Lower lobe of right lung (tissue), 2 donors: ENCODE measurements around the gene RMI2. TPM values are rescaled to one million over a fixed set of nuclear protein-coding genes. Genes with fewer than 3 reads are reported as not detected.
"Not testable (repeated sequence)": the region's sequence is repeated elsewhere in the genome, so short reads cannot be mapped to it uniquely, and the experiment has no call there.

Experiments
- ATAC-seq, 2 donors: fragments of 200-7000 bp; cut with Tn5 transposase; one replicate each; pipeline ENCODE4 v1.9.1; 2020 to 2022; ENCODE audit warnings: mild to moderate bottlenecking in 2 of 2, moderate library complexity in 2 of 2
- DNase-seq: peaks from one replicate; pipeline ENCODE4 v3.0.0-alpha.2; 2020
- H3K27ac ChIP-seq: fragments of 200-600 bp; one replicate; pipeline ENCODE4 v1.8.0; 2022
- H3K27me3 ChIP-seq: fragments of 200-600 bp; one replicate; pipeline ENCODE4 v1.8.0; 2022; ENCODE audit warnings: low read depth
- H3K36me3 ChIP-seq: fragments of 200-600 bp; one replicate; pipeline ENCODE4 v1.8.0; 2022; ENCODE audit warnings: mild to moderate bottlenecking
- H3K4me1 ChIP-seq: fragments of 200-600 bp; one replicate; pipeline ENCODE4 v1.8.0; 2022
- H3K4me3 ChIP-seq: fragments of 200-600 bp; one replicate; pipeline ENCODE4 v1.8.0; 2022; ENCODE audit warnings: mild to moderate bottlenecking
- H3K9me3 ChIP-seq: fragments of 200-600 bp; one replicate; pipeline ENCODE4 v1.8.0; 2022
- CTCF ChIP-seq: fragments of 200-600 bp; IDR thresholded peaks from one replicate; pipeline ENCODE4 v1.8.0; 2022; ENCODE audit warnings: antibody characterized with exemption, mild to moderate bottlenecking
- intact Hi-C: fragments of 100-400 bp; cut with DNase I; formaldehyde crosslinking; loops from one replicate; pipeline ENCODE4 v1.11.0; 2022
- total RNA-seq: library from RNA; stranded (reverse); fragmentation: NEBNext Ultra II Directional; extraction: Animal tissue kit (Norgen Biotek cat#: 25700); gene quantifications from one replicate; pipeline ENCODE4 v1.2.1, GENCODE V29; 2021
- donor health status: DM: no; HTN: yes; CAD: no; lungs with severe emphysema.

The RMI2 gene
- total RNA-seq, 1 donor from 2014 or later = 1.7 TPM

- no peak overlapping the region for H3K27ac ChIP-seq
- DNase-seq (no peak), ATAC-seq (no peak)
- H3K4me3 ChIP-seq = no peak overlapping the region
- H3K36me3 ChIP-seq = no peaks in the 10 kb centered on the region
- H3K27me3 ChIP-seq = no peaks in the 10 kb centered on the region
- no peak for TF ChIP-seq CTCF
- H3K4me1 ChIP-seq = no peaks in the 10 kb centered on the region
- H3K9me3 ChIP-seq = no peaks in the 10 kb centered on the region
- intact Hi-C loops = no loop called here
Measured at GRCh38 chr16:11372073-11372828, 27.0 kb downstream of the RMI2 start.

GRCh38 chr16:11372829-11373306 lies 27.6 kb downstream of the RMI2 start:
- Histone ChIP-seq H3K4me3 (no peak overlapping the region), H3K36me3 (no peaks in the 10 kb centered on the region), H3K27ac (no peak overlapping the region), H3K27me3 (no peaks in the 10 kb centered on the region), H3K9me3 (no peaks in the 10 kb centered on the region), H3K4me1 (no peaks in the 10 kb centered on the region)
- intact Hi-C loops = no loop called here
- ATAC-seq (no peak), DNase-seq (no peak)
- TF ChIP-seq CTCF = no peak

GRCh38 chr16:11374255-11374654 lies 29.0 kb downstream of the RMI2 start:
- H3K27me3 ChIP-seq = no peaks in the 10 kb centered on the region
- no peak for ATAC-seq
- intact Hi-C loops = no loop called here
- no peak for DNase-seq
- no peak overlapping the region for H3K4me3 ChIP-seq
- no peaks in the 10 kb centered on the region for H3K36me3 ChIP-seq
- H3K9me3 ChIP-seq = no peaks in the 10 kb centered on the region
- TF ChIP-seq CTCF = no peak
- H3K27ac ChIP-seq = no peak overlapping the region
- H3K4me1 ChIP-seq = no peaks in the 10 kb centered on the region

- no peaks in the 10 kb centered on the region for H3K27me3 ChIP-seq
- TF ChIP-seq CTCF = no peak
- no peak overlapping the region for H3K27ac ChIP-seq
- no peaks in the 10 kb centered on the region for H3K4me1 ChIP-seq
- no peaks in the 10 kb centered on the region for H3K36me3 ChIP-seq
- ATAC-seq = no peak
- H3K9me3 ChIP-seq = no peaks in the 10 kb centered on the region
- no peak for DNase-seq
- intact Hi-C loops = no loop called here
- no peak overlapping the region for H3K4me3 ChIP-seq
Measured at GRCh38 chr16:11377154-11377553, 31.9 kb downstream of the RMI2 start.

- H3K27ac ChIP-seq, H3K4me1 ChIP-seq, ATAC-seq, H3K9me3 ChIP-seq, H3K4me3 ChIP-seq, H3K36me3 ChIP-seq, intact Hi-C loops, H3K27me3 ChIP-seq, DNase-seq: not testable (repeated sequence)
Measured at GRCh38 chr16:11378951-11379350, 33.7 kb downstream of the RMI2 start.

GRCh38 chr16:11379420-11379819 lies 34.2 kb downstream of the RMI2 start:
- no peak for TF ChIP-seq CTCF
- no peak overlapping the region for H3K27ac ChIP-seq
- no peaks in the 10 kb centered on the region for H3K9me3 ChIP-seq
- intact Hi-C loops = no loop called here
- ATAC-seq (peak; percentile 77 to 79), DNase-seq (no peak)
- H3K27me3 ChIP-seq = no peaks in the 10 kb centered on the region
- H3K4me3 ChIP-seq = no peak overlapping the region
- H3K36me3 ChIP-seq = no peaks in the 10 kb centered on the region
- no peaks in the 10 kb centered on the region for H3K4me1 ChIP-seq
